Mucosa of descending colon (tissue), 3 donors: ENCODE results near the gene KIRREL3. TPM values are rescaled to one million over a fixed set of nuclear protein-coding genes. Genes with fewer than 3 reads are reported as not detected.
A peak's percentile ranks its signal among the peaks of the same experiment; 100 is the strongest.

Experiments used
- ATAC-seq: fragments of 200-7000 bp; cut with Tn5 transposase; one replicate; pipeline ENCODE4 v1.9.1; 2020; ENCODE audit warnings: mild to moderate bottlenecking, moderate library complexity
- DNase-seq, 3 donors: peaks; one replicate each; pipeline ENCODE4 v3.0.0-alpha.2; 2020
- H3K36me3 ChIP-seq: fragments of 200-600 bp; one replicate; pipeline ENCODE4 v1.8.0; 2021; ENCODE audit warnings: low read depth, mild to moderate bottlenecking
- H3K4me1 ChIP-seq: fragments of 200-600 bp; one replicate; pipeline ENCODE4 v1.8.0; 2021; ENCODE audit warnings: low read depth, mild to moderate bottlenecking
- H3K4me3 ChIP-seq: fragments of 200-600 bp; one replicate; pipeline ENCODE4 v1.8.0; 2021; ENCODE audit warnings: mild to moderate bottlenecking
- H3K9me3 ChIP-seq: fragments of 200-600 bp; one replicate; pipeline ENCODE4 v1.8.0; 2021; ENCODE audit warnings: mild to moderate bottlenecking
- CTCF ChIP-seq: fragments of 200-600 bp; IDR thresholded peaks from one replicate; pipeline ENCODE4 v1.8.0; 2022; ENCODE audit warnings: antibody characterized with exemption, mild to moderate bottlenecking
- intact Hi-C, 2 donors: fragments of 100-400 bp; cut with DNase I in 1 of 2; cut with micrococcal nuclease in 1 of 2; formaldehyde crosslinking; loops; one replicate each; pipeline versions ENCODE4 v1.11.0 to v1.11.1; 2022; cut with DNase I, micrococcal nuclease
- total RNA-seq, 3 donors: library from RNA; stranded (reverse); fragmentation: NEBNext Ultra II Directional in 2 of 3; extraction: Animal tissue kit (Norgen Biotek cat#: 25700) in 2 of 3; gene quantifications; one replicate each; pipeline versions ENCODE4 v1.2.1 to v1.2.4, GENCODE V29; 2021 to 2023
- donor health status: DM: no; HTN: no; CAD: no; lungs with moderate emphysema.
- donor health status: DM: no; HTN: no; CAD: no.
- donor health status: DM: no; HTN: yes; CAD: no.

Gene KIRREL3
- total RNA-seq, 3 donors from 2014 or later = 0.23 to 2.4 (median 0.70) TPM

GRCh38 chr11:126408901-126409619 is 591.5 kb downstream of the KIRREL3 start:
- Histone ChIP-seq H3K4me3 (no peak overlapping the region), H3K36me3 (no peaks in the 10 kb centered on the region), H3K9me3 (no peaks in the 10 kb centered on the region), H3K4me1 (peaks cover 17% of the 10 kb centered on the region)
- ATAC-seq (no peak), DNase-seq (peak in 1 of 3 donors; percentile 21)
- no peak for TF ChIP-seq CTCF
- intact Hi-C loops = no loop called here

GRCh38 chr11:126408496-126408895 is 592.1 kb downstream of the KIRREL3 start:
- Histone ChIP-seq H3K4me3 (no peak overlapping the region), H3K36me3 (no peaks in the 10 kb centered on the region), H3K9me3 (no peaks in the 10 kb centered on the region), H3K4me1 (peaks cover 15% of the 10 kb centered on the region)
- intact Hi-C loops = no loop called here
- no peak for ATAC-seq
- peak in 1 of 3 donors; percentile 28 for DNase-seq
- no peak for TF ChIP-seq CTCF

- DNase-seq (peak in 1 of 3 donors; percentile 22), ATAC-seq (no peak)
- no peaks in the 10 kb centered on the region for H3K36me3 ChIP-seq
- TF ChIP-seq CTCF = no peak
- H3K4me3 ChIP-seq = no peak overlapping the region
- peaks cover 16% of the 10 kb centered on the region for H3K4me1 ChIP-seq
- intact Hi-C loops = no loop called here
- H3K9me3 ChIP-seq = no peaks in the 10 kb centered on the region
Observed at GRCh38 chr11:126407682-126408288, 592.8 kb downstream of the KIRREL3 start.

GRCh38 chr11:126407101-126407521 is 593.5 kb downstream of the KIRREL3 start:
- no peak for TF ChIP-seq CTCF
- ATAC-seq = no peak
- H3K4me1 ChIP-seq = peaks cover 19% of the 10 kb centered on the region
- no peak overlapping the region for H3K4me3 ChIP-seq
- DNase-seq = peak in 1 of 3 donors; percentile 28
- intact Hi-C loops = no loop called here
- no peaks in the 10 kb centered on the region for H3K9me3 ChIP-seq
- H3K36me3 ChIP-seq = no peaks in the 10 kb centered on the region

- Histone ChIP-seq H3K4me1 (peaks cover 19% of the 10 kb centered on the region), H3K36me3 (no peaks in the 10 kb centered on the region), H3K4me3 (peak overlapping the region; percentile 11), H3K9me3 (no peaks in the 10 kb centered on the region)
- ATAC-seq (no peak), DNase-seq (no peak)
- TF ChIP-seq CTCF = no peak
- intact Hi-C loops = no loop called here
Observed at GRCh38 chr11:126406368-126406767, 594.2 kb downstream of the KIRREL3 start.
